GM19467 (cell line): Measurements from ENCODE around the gene HOXC5.

Experiments
- ATAC-seq: cut with Tn5 transposase; IDR thresholded peaks from one replicate; pipeline ENCODE4 v1.9.1; 2021; ENCODE audit warnings: mild to moderate bottlenecking, moderate library complexity; ENCODE audit not compliant: unreplicated experiment

HOXC5 gene

DNA sequence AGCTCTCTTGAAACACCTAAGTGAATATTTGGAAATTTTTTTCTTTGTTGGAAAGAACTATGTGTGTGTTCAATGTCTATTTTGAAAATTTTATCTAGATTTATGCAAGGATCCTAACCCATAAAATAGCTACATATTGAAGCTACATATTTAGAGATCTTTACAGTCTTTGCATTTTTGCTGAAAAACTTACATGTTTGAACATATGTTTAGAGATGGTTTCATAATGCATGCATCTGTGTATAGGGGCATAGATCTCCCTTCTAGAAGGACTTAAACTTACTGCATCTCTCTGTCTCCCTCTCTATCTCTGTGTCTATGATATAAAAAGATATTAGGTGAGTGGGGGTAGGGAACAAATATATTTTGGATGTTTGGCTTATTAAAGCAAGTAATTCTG is 12.6 kb downstream of the HOXC5 start:
- no peak for ATAC-seq

DNA sequence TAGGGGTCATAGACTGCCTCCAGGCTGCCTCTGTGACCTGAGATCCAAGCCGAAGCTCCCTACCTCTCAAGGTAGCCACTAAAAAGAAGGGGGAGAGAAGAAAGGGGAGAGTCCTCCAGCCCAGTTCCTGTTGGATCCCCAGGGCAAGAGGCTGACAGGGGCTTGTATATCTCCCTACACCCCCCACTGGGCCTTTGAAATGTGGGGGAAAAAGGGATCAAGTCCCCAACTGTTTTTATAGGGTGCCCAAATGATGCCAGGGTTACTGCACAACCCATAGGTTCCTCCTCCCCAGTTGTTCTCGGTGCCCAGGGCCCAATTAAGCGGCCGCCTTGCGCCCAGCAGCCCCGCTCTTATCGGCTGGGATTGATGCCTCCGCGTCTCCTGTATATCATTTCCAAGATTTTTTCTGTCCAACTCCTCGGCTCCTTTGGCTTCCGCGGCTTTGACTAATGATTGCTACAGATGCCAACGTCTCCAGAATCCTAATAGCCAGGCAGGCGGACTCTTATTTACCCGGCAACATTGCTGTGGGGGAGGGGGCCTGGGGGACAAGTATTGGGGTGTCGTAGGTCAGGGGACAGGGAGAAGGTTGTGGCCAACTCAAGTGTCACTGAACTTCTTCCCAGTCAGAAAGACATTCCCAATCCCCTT is 13.1 kb downstream of the HOXC5 start:
- no peak for ATAC-seq

DNA sequence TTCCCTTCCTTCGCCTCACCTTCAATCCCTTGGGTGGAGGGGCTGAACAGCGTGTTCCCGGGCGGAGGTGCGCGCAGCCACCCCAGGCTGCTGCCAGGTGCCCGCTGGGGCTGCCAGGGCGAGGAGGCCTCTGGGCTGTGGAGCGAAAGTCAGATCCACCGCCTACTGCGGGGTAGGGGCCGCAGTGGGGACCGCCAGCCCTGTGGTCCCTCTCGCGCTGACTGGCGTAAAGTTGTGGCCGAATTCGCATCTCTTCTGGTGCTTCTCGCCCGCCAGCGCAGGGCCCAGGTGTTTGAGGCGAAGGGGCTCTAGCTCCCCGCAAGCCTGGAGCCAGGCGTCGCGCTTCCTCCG is 13.9 kb downstream of the HOXC5 start:
- ATAC-seq, result no peak

- no peak for ATAC-seq
Measured at GRCh38 chr12:54047160-54047963, 14.5 kb downstream of the HOXC5 start.

GRCh38 chr12:54047964-54048303 is 15.1 kb downstream of the HOXC5 start:
- no peak for ATAC-seq

GRCh38 chr12:54048406-54049093 is 15.7 kb downstream of the HOXC5 start:
- no peak for ATAC-seq

DNA sequence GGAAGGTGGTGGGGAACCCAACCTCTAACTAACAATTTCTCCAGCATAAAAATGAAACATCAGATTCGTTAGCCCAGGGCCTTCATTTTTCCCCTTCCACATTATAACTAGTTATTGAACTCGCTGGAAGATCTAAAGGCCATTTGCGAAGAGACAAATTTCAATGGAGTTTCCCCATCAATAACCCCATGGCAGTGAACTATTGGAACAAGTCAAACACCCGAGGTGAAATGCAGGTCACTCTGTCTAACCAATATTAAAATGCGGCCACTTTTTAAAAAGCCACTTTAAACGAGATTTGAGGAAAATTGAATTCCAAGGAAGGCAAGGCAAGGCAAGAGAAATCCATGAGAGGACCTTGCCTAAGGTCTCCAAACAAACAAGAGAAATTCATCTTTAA is 16.3 kb downstream of the HOXC5 start:
- no peak for ATAC-seq

DNA sequence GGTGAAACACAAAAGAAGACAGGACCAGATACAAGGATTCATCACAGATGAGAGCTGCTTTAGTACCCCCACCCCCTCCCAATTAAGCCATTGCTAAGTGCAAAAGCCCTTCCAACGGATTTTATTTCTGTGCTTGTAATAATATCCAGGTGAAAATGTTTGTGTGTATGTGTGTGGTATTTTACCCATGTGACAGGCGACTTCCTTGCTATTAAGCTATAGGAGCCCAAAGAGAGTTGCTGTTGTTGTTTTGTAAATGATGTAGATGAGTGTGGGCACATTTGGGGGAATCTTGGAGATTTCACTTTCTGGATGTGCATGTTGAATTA is 17.6 kb downstream of the HOXC5 start:
- ATAC-seq, result no peak

DNA sequence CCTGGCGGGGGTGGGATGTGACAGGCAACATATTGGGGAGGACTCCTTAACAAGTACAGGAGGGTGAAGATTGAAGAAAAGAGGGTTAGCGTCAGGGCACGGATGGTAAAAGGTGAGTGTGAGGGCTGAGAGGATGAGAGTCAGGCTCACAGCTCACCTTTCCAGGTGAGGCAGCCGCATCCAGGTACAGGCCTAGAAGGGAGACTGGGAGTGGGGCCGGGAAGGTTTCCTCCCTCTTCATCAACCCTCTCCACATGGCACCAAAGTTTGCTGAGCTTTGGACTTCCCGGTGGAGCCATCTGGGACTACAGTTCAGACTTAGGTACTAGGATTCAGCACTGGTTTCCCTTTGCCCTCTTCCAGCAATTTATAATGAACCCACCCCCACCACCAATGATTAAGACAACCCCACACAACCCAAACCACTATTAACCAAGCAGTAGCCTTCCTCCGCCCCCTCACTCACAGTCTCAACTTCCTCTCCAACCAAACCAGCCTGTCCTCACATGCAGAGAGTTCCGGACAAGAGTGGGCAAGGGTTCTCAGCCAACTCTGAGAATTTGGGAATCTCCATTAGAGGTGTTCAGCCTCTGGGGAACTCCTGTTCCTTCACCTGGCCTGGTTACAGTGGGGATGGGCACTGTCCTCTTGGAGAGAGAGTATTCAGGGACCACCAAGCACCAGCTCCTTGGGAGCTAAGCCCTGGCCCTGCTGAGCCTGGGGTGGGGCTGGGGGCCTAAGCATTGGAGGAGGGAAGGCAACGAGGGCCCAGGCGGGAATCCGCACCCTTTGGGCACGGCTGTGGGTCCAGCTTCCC is 18.4 kb downstream of the HOXC5 start:
- ATAC-seq, result no peak

GRCh38 chr12:54051874-54052437 is 19.1 kb downstream of the HOXC5 start:
- no peak for ATAC-seq

DNA sequence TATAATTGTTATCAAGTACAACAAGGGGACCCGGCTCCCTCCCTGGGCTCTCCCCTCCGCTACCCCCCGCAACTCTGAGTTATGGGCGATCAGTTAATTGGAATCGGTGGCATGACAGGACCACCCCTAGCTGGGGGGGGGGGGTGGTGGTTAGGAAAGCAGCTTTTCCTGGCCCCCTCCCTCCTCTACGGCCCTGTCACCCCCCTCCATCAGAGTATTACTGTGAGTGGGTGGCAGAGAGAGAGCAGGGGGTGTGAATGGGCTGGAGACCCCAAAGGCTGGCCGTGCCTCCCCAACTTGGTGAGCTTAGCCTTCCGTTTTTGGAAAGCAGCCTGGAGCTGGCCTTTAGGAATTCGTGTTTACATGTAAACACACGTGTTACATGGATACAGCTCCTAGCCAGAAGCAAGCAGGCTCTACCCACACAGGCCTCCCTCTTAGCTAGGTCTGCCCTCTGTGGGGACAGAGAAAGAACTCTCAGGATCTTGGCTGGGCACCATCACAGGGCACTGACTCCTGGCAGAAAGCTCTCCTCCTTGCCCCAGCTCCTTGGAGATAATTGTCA is 19.7 kb downstream of the HOXC5 start:
- ATAC-seq, result no peak

DNA sequence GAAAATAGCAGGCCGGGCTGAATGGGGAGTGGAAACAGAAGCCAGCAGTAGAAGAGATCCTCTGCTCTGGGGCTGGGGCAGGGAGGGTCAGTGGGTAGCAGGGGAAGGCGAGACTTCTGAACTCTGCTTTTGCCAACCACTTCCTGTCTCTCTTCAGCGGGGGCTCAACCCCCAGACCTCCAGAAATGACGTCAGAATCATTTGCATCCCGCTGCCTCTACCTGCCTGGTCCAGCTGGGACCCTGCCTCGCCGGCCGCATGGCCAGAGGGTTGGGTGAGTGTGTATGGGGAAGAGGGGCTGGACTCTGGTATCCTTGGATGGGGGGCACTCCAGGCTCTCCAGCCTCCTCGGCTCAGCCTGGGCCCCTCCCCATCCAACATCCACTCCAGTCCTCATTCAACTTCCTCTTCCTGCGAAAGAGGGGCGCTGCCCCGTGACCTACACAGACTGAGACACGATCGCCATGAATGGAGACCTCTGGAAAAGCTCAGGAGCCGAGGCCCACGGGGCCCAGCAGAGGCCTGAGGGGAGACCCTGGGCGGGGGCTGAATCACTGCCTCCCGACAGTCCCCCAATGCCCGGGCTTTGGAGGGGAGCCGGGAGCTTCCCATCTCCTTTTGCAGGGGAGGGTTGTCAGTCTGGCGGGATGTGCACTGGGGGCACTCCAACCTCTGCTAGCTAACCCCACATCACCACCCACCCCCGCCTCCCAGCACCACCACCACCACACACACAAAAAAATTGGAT is 20.3 kb downstream of the HOXC5 start:
- peak; percentile 51 for ATAC-seq

DNA sequence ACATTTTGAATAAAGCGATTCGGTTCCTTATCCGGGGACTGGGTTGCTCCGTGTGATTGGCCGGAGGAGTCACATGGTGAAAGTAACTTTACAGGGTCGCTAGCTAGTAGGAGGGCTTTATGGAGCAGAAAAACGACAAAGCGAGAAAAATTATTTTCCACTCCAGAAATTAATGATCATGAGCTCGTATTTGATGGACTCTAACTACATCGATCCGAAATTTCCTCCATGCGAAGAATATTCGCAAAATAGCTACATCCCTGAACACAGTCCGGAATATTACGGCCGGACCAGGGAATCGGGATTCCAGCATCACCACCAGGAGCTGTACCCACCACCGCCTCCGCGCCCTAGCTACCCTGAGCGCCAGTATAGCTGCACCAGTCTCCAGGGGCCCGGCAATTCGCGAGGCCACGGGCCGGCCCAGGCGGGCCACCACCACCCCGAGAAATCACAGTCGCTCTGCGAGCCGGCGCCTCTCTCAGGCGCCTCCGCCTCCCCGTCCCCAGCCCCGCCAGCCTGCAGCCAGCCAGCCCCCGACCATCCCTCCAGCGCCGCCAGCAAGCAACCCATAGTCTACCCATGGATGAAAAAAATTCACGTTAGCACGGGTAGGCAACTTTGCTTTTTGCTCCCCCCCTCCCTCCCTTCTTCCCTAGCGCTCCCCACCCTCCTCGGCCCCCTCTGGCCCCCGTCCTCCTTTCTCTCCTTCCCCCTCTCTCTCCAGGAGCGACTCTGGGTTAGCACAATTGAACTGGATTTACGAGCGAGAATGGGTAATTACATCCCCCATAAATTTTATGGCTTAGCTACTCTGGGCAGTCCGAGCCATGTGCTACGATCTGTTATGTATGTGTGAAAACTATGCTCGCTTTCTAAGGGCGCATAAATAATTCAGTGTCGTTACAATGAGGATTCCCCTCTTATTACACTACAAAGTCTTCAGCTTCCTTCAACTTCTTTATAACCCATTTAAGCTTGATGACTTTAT is 21.2 kb downstream of the HOXC5 start, which contains the start of gene HOXC4:
HOXC4 (plus strand) TSS at position 85 of the 991 bp plus-strand sequence; CDS start at position 173, 88 bp downstream.
- peak; percentile 30 for ATAC-seq

- no peak for ATAC-seq
Measured at GRCh38 chr12:54054742-54055194, 21.9 kb downstream of the HOXC5 start.

- ATAC-seq, result no peak
Measured at GRCh38 chr12:54055552-54055951, 22.7 kb downstream of the HOXC5 start.

- no peak for ATAC-seq
Measured at GRCh38 chr12:54056110-54056509, 23.3 kb downstream of the HOXC5 start.

- no peak for ATAC-seq
Measured at GRCh38 chr12:54058128-54058768, 25.4 kb downstream of the HOXC5 start.

- ATAC-seq, result no peak
Measured at GRCh38 chr12:54059668-54060067, 26.8 kb downstream of the HOXC5 start.
